ENCODE results near the gene ASTN1.
A peak's percentile ranks its signal among the peaks of the same experiment; 100 is the strongest.

ASTN1 gene

GRCh38 chr1:177200290-177200689 is 35.8 kb upstream of the ASTN1 start:
- DNase-seq (ENCODE audit: low read depth) = no peak
- no peak overlapping the region for H3K4me3 ChIP-seq (ENCODE audit: control insufficient read depth, low read depth, low read length)
- no peak for TF ChIP-seq CTCF (IDR thresholded peaks at IDR 0.05; ENCODE audit: control insufficient read depth, insufficient read depth, low read depth, low read length, missing control alignments)

- H3K4me3 ChIP-seq (ENCODE audit: control insufficient read depth, low read depth, low read length) = no peak overlapping the region
Measured at GRCh38 chr1:177198243-177198642, 33.7 kb upstream of the ASTN1 start.

GRCh38 chr1:177190308-177190970 is 25.9 kb upstream of the ASTN1 start:
- DNase-seq (ENCODE audit: low read depth) = no peak
- no peak for TF ChIP-seq CTCF (IDR thresholded peaks at IDR 0.05; ENCODE audit: control insufficient read depth, insufficient read depth, low read depth, low read length, missing control alignments)
- no peak overlapping the region for H3K4me3 ChIP-seq (ENCODE audit: control insufficient read depth, low read depth, low read length)

More at GRCh38 chr1:177198243-177198642, 33.7 kb upstream of the ASTN1 start:
- TF ChIP-seq CTCF (IDR thresholded peaks at IDR 0.05; ENCODE audit: control insufficient read depth, insufficient read depth, low read depth, low read length, missing control alignments) = no peak
- DNase-seq (ENCODE audit: low read depth) = no peak

- no peak for DNase-seq (ENCODE audit: low read depth)
- no peak for TF ChIP-seq CTCF (IDR thresholded peaks at IDR 0.05; ENCODE audit: control insufficient read depth, insufficient read depth, low read depth, low read length, missing control alignments)
- H3K4me3 ChIP-seq (ENCODE audit: control insufficient read depth, low read depth, low read length) = no peak overlapping the region
Measured at GRCh38 chr1:177186639-177187038, 22.1 kb upstream of the ASTN1 start.

- TF ChIP-seq CTCF (IDR thresholded peaks at IDR 0.05; ENCODE audit: control insufficient read depth, insufficient read depth, low read depth, low read length, missing control alignments) = peak; percentile 67
- no peak overlapping the region for H3K4me3 ChIP-seq (ENCODE audit: control insufficient read depth, low read depth, low read length)
- DNase-seq (ENCODE audit: low read depth) = no peak
Measured at GRCh38 chr1:177185209-177185608, 20.7 kb upstream of the ASTN1 start.

GRCh38 chr1:177183836-177184235 is 19.3 kb upstream of the ASTN1 start:
- DNase-seq (ENCODE audit: low read depth) = no peak

More at GRCh38 chr1:177183836-177184235, 19.3 kb upstream of the ASTN1 start:
- H3K4me3 ChIP-seq (ENCODE audit: control insufficient read depth, low read depth, low read length) = no peak overlapping the region
- TF ChIP-seq CTCF (IDR thresholded peaks at IDR 0.05; ENCODE audit: control insufficient read depth, insufficient read depth, low read depth, low read length, missing control alignments) = no peak

All from AG09309 (cell line).